ENCODE data around the gene MYH10.

The MYH10 gene

GRCh38 chr17:8447799-8448198, 182.7 kb downstream of the MYH10 start:
- Histone ChIP-seq H3K27ac (no peak overlapping the region), H3K27me3 (ENCODE audit: insufficient read depth, low read depth, severe bottlenecking) (no peaks in the 10 kb centered on the region), H3K9me3 (ENCODE audit: severe bottlenecking) (no peaks in the 10 kb centered on the region), H3K4me3 (ENCODE audit: low read depth, low read length) (no peak overlapping the region), H3K36me3 (peaks cover 69% of the 10 kb centered on the region)
- TF ChIP-seq CTCF (IDR thresholded peaks at IDR 0.05; ENCODE audit: low read depth, low read length), result no peak
- no peak for DNase-seq

- no peak overlapping the region for H3K4me3 ChIP-seq (ENCODE audit: low read depth, low read length)
- H3K27me3 ChIP-seq (ENCODE audit: insufficient read depth, low read depth, severe bottlenecking), result no peaks in the 10 kb centered on the region
- H3K27ac ChIP-seq, result no peak overlapping the region
- no peaks in the 10 kb centered on the region for H3K9me3 ChIP-seq (ENCODE audit: severe bottlenecking)
- DNase-seq, result no peak
- H3K36me3 ChIP-seq, result peaks cover 51% of the 10 kb centered on the region
- no peak for TF ChIP-seq CTCF (IDR thresholded peaks at IDR 0.05; ENCODE audit: low read depth, low read length)
Observed at GRCh38 chr17:8445536-8445935, 185.0 kb downstream of the MYH10 start.

GRCh38 chr17:8444494-8444893, 186.0 kb downstream of the MYH10 start:
- no peak for TF ChIP-seq CTCF (IDR thresholded peaks at IDR 0.05; ENCODE audit: low read depth, low read length)
- no peak for DNase-seq
- no peaks in the 10 kb centered on the region for H3K27me3 ChIP-seq (ENCODE audit: insufficient read depth, low read depth, severe bottlenecking)
- no peaks in the 10 kb centered on the region for H3K9me3 ChIP-seq (ENCODE audit: severe bottlenecking)
- no peak overlapping the region for H3K4me3 ChIP-seq (ENCODE audit: low read depth, low read length)
- H3K27ac ChIP-seq, result no peak overlapping the region
- peaks cover 49% of the 10 kb centered on the region for H3K36me3 ChIP-seq

GRCh38 chr17:8443756-8444155, 186.8 kb downstream of the MYH10 start:
- Histone ChIP-seq H3K4me3 (ENCODE audit: low read depth, low read length) (no peak overlapping the region), H3K9me3 (ENCODE audit: severe bottlenecking) (no peaks in the 10 kb centered on the region), H3K36me3 (peaks cover 42% of the 10 kb centered on the region), H3K27ac (no peak overlapping the region), H3K27me3 (ENCODE audit: insufficient read depth, low read depth, severe bottlenecking) (no peaks in the 10 kb centered on the region)
- no peak for DNase-seq
- no peak for TF ChIP-seq CTCF (IDR thresholded peaks at IDR 0.05; ENCODE audit: low read depth, low read length)

GRCh38 chr17:8442310-8442709, 188.2 kb downstream of the MYH10 start:
- Histone ChIP-seq H3K4me3 (ENCODE audit: low read depth, low read length) (no peak overlapping the region), H3K36me3 (peaks cover 33% of the 10 kb centered on the region), H3K27me3 (ENCODE audit: insufficient read depth, low read depth, severe bottlenecking) (no peaks in the 10 kb centered on the region), H3K27ac (no peak overlapping the region), H3K9me3 (ENCODE audit: severe bottlenecking) (no peaks in the 10 kb centered on the region)
- no peak for DNase-seq
- no peak for TF ChIP-seq CTCF (IDR thresholded peaks at IDR 0.05; ENCODE audit: low read depth, low read length)

GRCh38 chr17:8441690-8442089, 188.8 kb downstream of the MYH10 start:
- no peak for DNase-seq
- TF ChIP-seq CTCF (IDR thresholded peaks at IDR 0.05; ENCODE audit: low read depth, low read length), result no peak
- H3K4me3 ChIP-seq (ENCODE audit: low read depth, low read length), result no peak overlapping the region
- H3K9me3 ChIP-seq (ENCODE audit: severe bottlenecking), result no peaks in the 10 kb centered on the region
- peaks cover 29% of the 10 kb centered on the region for H3K36me3 ChIP-seq
- no peaks in the 10 kb centered on the region for H3K27me3 ChIP-seq (ENCODE audit: insufficient read depth, low read depth, severe bottlenecking)
- H3K27ac ChIP-seq, result no peak overlapping the region

All from WERI-Rb-1 (cell line).